GM12878 (cell line): ENCODE data around the gene RPL13A.
A peak's percentile ranks its signal among the peaks of the same experiment; 100 is the strongest.

Experiments
- CHD1 ChIP-seq: IDR thresholded peaks from 2 replicates; pipeline ENCODE4 v1.6.1; 2012; ENCODE audit warnings: low read depth, low read length, improper control_type of control experiment
- CTCF ChIP-seq, 3 experiments: IDR thresholded peaks in 2 of 3; conservative IDR thresholded peaks in 1 of 3; 2 replicates each; pipeline ENCODE4 v1.5.1; 2011; ENCODE audit warnings: low read depth in 3 of 3, low read length in 3 of 3, mild to moderate bottlenecking in 3 of 3, control low read depth in 2 of 3, moderate library complexity in 2 of 3, inconsistent platforms in 1 of 3, mixed read lengths in 1 of 3; ENCODE audit not compliant: control insufficient read depth in 2 of 3, insufficient read depth in 1 of 3; ENCODE audit errors: extremely low read depth in 1 of 3
- EP300 ChIP-seq, 2 experiments: fragments of 150-350 bp in 1 of 2; IDR thresholded peaks; 2 replicates each; pipeline ENCODE4 v1.6.1; 2011 to 2012; ENCODE audit warnings: low read depth in 2 of 2, low read length in 2 of 2, borderline replicate concordance in 1 of 2, improper control_type of control experiment in 1 of 2, inconsistent platforms in 1 of 2; ENCODE audit not compliant: control insufficient read depth in 1 of 2
- REST ChIP-seq: IDR thresholded peaks from 2 replicates; pipeline ENCODE4 v1.6.1; 2012; ENCODE audit warnings: mild to moderate bottlenecking, low read depth, low read length
- YBX1 ChIP-seq: fragments of 450-650 bp; IDR thresholded peaks from 2 replicates; pipeline ENCODE4 v1.6.1; 2016; ENCODE audit warnings: antibody characterized with exemption

- TF ChIP-seq EP300 (IDR thresholded peaks at IDR 0.05; ENCODE audit: borderline replicate concordance in 1 of 2, control insufficient read depth in 1 of 2, low read depth in 2 of 2, low read length in 2 of 2) (no peak), CHD1 (no peak), YBX1 (no peak), CTCF (IDR thresholded peaks at IDR 0.05 in 2 of 3, conservative IDR thresholded peaks at IDR 0.05 in 1 of 3; ENCODE audit: control insufficient read depth in 2 of 3, extremely low read depth in 1 of 3, insufficient read depth in 1 of 3, low read depth in 3 of 3, low read length in 3 of 3) (peak; percentile 44 to 56 (median 51)), REST (no peak)
These were observed 15.6 kb downstream of the RPL13A start for GRCh38 chr19:49502866-49503581.
